ENCODE data around the gene TFIP11.

The TFIP11 gene

GRCh38 chr22:26548984-26549383, 36.7 kb upstream of the TFIP11 start:
- no peak for TF ChIP-seq CTCF (IDR thresholded peaks at IDR 0.05; ENCODE audit: insufficient read depth, low read depth, low read length, missing control alignments)
- H3K4me3 ChIP-seq (ENCODE audit: low read length), result no peak overlapping the region
- DNase-seq (ENCODE audit: low read depth), result peak; percentile 96

- H3K4me3 ChIP-seq (ENCODE audit: low read length), result no peak overlapping the region
- no peak for TF ChIP-seq CTCF (IDR thresholded peaks at IDR 0.05; ENCODE audit: insufficient read depth, low read depth, low read length, missing control alignments)
- no peak for DNase-seq (ENCODE audit: low read depth)
Measured at GRCh38 chr22:26548303-26548702, 36.0 kb upstream of the TFIP11 start.

- no peak overlapping the region for H3K4me3 ChIP-seq (ENCODE audit: low read length)
- DNase-seq (ENCODE audit: low read depth), result no peak
- no peak for TF ChIP-seq CTCF (IDR thresholded peaks at IDR 0.05; ENCODE audit: insufficient read depth, low read depth, low read length, missing control alignments)
Measured at GRCh38 chr22:26547837-26548236, 35.6 kb upstream of the TFIP11 start.

GRCh38 chr22:26547426-26547825, 35.2 kb upstream of the TFIP11 start:
- peak; percentile 85 for DNase-seq (ENCODE audit: low read depth)
- TF ChIP-seq CTCF (IDR thresholded peaks at IDR 0.05; ENCODE audit: insufficient read depth, low read depth, low read length, missing control alignments), result no peak
- no peak overlapping the region for H3K4me3 ChIP-seq (ENCODE audit: low read length)

GRCh38 chr22:26546282-26546681, 34.0 kb upstream of the TFIP11 start:
- no peak for DNase-seq (ENCODE audit: low read depth)
- no peak for TF ChIP-seq CTCF (IDR thresholded peaks at IDR 0.05; ENCODE audit: insufficient read depth, low read depth, low read length, missing control alignments)
- no peak overlapping the region for H3K4me3 ChIP-seq (ENCODE audit: low read length)

- no peak overlapping the region for H3K4me3 ChIP-seq (ENCODE audit: low read length)
- no peak for DNase-seq (ENCODE audit: low read depth)
- no peak for TF ChIP-seq CTCF (IDR thresholded peaks at IDR 0.05; ENCODE audit: insufficient read depth, low read depth, low read length, missing control alignments)
Measured at GRCh38 chr22:26545827-26546226, 33.6 kb upstream of the TFIP11 start.

- TF ChIP-seq CTCF (IDR thresholded peaks at IDR 0.05; ENCODE audit: insufficient read depth, low read depth, low read length, missing control alignments), result no peak
- no peak overlapping the region for H3K4me3 ChIP-seq (ENCODE audit: low read length)
- no peak for DNase-seq (ENCODE audit: low read depth)
Measured at GRCh38 chr22:26545385-26545784, 33.1 kb upstream of the TFIP11 start.

All from epithelial cell of esophagus (primary cell).